ENCODE results near the gene PLEKHA5. TPM values are rescaled to one million over a fixed set of nuclear protein-coding genes. Genes with fewer than 3 reads are reported as not detected.

Gene PLEKHA5
- total RNA-seq, 2 donors from 2014 or later, result 53.2 to 59.4 TPM

GRCh38 chr12:19234981-19235871 is 105.7 kb downstream of the PLEKHA5 start:
- H3K27ac ChIP-seq, result peak overlapping the region; percentile 73 to 87

GRCh38 chr12:19236656-19237055 is 107.1 kb downstream of the PLEKHA5 start:
- Histone ChIP-seq H3K27ac (peak overlapping the region in 1 of 2 donors; percentile 87), H3K9me3 (no peaks in the 10 kb centered on the region), H3K36me3 (no peaks in the 10 kb centered on the region), H3K4me3 (no peak overlapping the region), H3K4me1 (peaks cover 0 to 60% of the 10 kb centered on the region in 2 donors), H3K27me3 (no peaks in the 10 kb centered on the region)
- DNase-seq (ENCODE audit: low spot score), result no peak
- no peak for TF ChIP-seq CTCF (IDR thresholded peaks at IDR 0.05)

More at GRCh38 chr12:19234981-19235871, 105.7 kb downstream of the PLEKHA5 start:
- TF ChIP-seq CTCF (IDR thresholded peaks at IDR 0.05), result no peak
- Histone ChIP-seq H3K36me3 (no peaks in the 10 kb centered on the region), H3K4me3 (no peak overlapping the region), H3K4me1 (peaks cover 0 to 60% of the 10 kb centered on the region in 2 donors), H3K27me3 (no peaks in the 10 kb centered on the region), H3K9me3 (no peaks in the 10 kb centered on the region)
- DNase-seq (ENCODE audit: low spot score), result no peak

- no peak for TF ChIP-seq CTCF (IDR thresholded peaks at IDR 0.05)
- H3K27me3 ChIP-seq, result no peaks in the 10 kb centered on the region
- H3K4me1 ChIP-seq, result peaks cover 0 to 65% of the 10 kb centered on the region in 2 donors
- H3K4me3 ChIP-seq, result no peak overlapping the region
- no peaks in the 10 kb centered on the region for H3K9me3 ChIP-seq
- H3K27ac ChIP-seq, result peak overlapping the region in 1 of 2 donors; percentile 87
- no peak for DNase-seq (ENCODE audit: low spot score)
- no peaks in the 10 kb centered on the region for H3K36me3 ChIP-seq
Observed at GRCh38 chr12:19238540-19238939, 109.0 kb downstream of the PLEKHA5 start.

- H3K27me3 ChIP-seq, result no peaks in the 10 kb centered on the region
- H3K9me3 ChIP-seq, result no peaks in the 10 kb centered on the region
- H3K4me1 ChIP-seq, result peaks cover 0 to 60% of the 10 kb centered on the region in 2 donors
- no peak overlapping the region for H3K4me3 ChIP-seq
- no peaks in the 10 kb centered on the region for H3K36me3 ChIP-seq
- no peak for DNase-seq (ENCODE audit: low spot score)
- TF ChIP-seq CTCF (IDR thresholded peaks at IDR 0.05), result no peak
- peak overlapping the region; percentile 27 to 36 for H3K27ac ChIP-seq
Observed at GRCh38 chr12:19239102-19239501, 109.6 kb downstream of the PLEKHA5 start.

GRCh38 chr12:19239616-19240234 is 110.2 kb downstream of the PLEKHA5 start:
- H3K4me3 ChIP-seq, result no peak overlapping the region
- TF ChIP-seq CTCF (IDR thresholded peaks at IDR 0.05), result no peak
- no peak for DNase-seq (ENCODE audit: low spot score)
- H3K4me1 ChIP-seq, result peaks cover 0 to 59% of the 10 kb centered on the region in 2 donors
- peak overlapping the region; percentile 27 to 36 for H3K27ac ChIP-seq
- no peaks in the 10 kb centered on the region for H3K9me3 ChIP-seq
- H3K27me3 ChIP-seq, result no peaks in the 10 kb centered on the region
- H3K36me3 ChIP-seq, result no peaks in the 10 kb centered on the region

Measured in right atrium auricular region (tissue), 2 donors.